Stimulated activated CD8-positive, alpha-beta memory T cell treated with anti-CD3 and anti-CD28 coated beads, Interleukin-4, amount 100 ng/mL, for 4 hours (primary cell): ENCODE measurements around the gene F7.

ENCODE experiments used
- DNase-seq, 2 donors: peaks; one replicate each; pipeline ENCODE4 v3.0.0-alpha.2; 2020; ENCODE audit warnings: low read depth in 2 of 2, low spot score in 1 of 2

The F7 gene

GRCh38 chr13:113086031-113086750, 19.4 kb upstream of the F7 start:
- DNase-seq, result no peak

GRCh38 chr13:113086991-113087922, 18.3 kb upstream of the F7 start:
- no peak for DNase-seq

- DNase-seq, result no peak
Observed at GRCh38 chr13:113087923-113088690, 17.5 kb upstream of the F7 start.

GRCh38 chr13:113088691-113089020, 16.9 kb upstream of the F7 start:
- no peak for DNase-seq

GRCh38 chr13:113089693-113090414, 15.7 kb upstream of the F7 start:
- DNase-seq, result no peak

- DNase-seq, result no peak
Observed at GRCh38 chr13:113090415-113090770, 15.2 kb upstream of the F7 start.

- DNase-seq, result no peak
Observed at GRCh38 chr13:113090806-113091205, 14.8 kb upstream of the F7 start.

GRCh38 chr13:113091211-113091771, 14.3 kb upstream of the F7 start:
- no peak for DNase-seq

- no peak for DNase-seq
Observed at GRCh38 chr13:113091891-113092775, 13.5 kb upstream of the F7 start.

- no peak for DNase-seq
Observed at GRCh38 chr13:113092776-113093579, 12.6 kb upstream of the F7 start.

- no peak for DNase-seq
Observed at GRCh38 chr13:113093580-113094409, 11.8 kb upstream of the F7 start.

- no peak for DNase-seq
Observed at GRCh38 chr13:113094410-113094800, 11.2 kb upstream of the F7 start.

- DNase-seq, result no peak
Observed at GRCh38 chr13:113095146-113096051, 10.2 kb upstream of the F7 start.

- no peak for DNase-seq
Observed at GRCh38 chr13:113096052-113096744, 9.4 kb upstream of the F7 start.

- no peak for DNase-seq
Observed at GRCh38 chr13:113096745-113097305, 8.8 kb upstream of the F7 start.

- DNase-seq, result no peak
Observed at GRCh38 chr13:113097651-113098050, 7.9 kb upstream of the F7 start.
